WTC11 (cell line): Measurements from ENCODE around the gene SLC22A7. TPM values are rescaled to one million over a fixed set of nuclear protein-coding genes. Genes with fewer than 3 reads are reported as not detected.

Experiments used
- ATAC-seq: fragments of 200-7000 bp; cut with Tn5 transposase; 2 replicates; pipeline ENCODE4 v1.10.0; 2021; ENCODE audit warnings: mild to moderate bottlenecking, moderate library complexity
- CTCF ChIA-PET: fragments of 300-600 bp; sonication (Branson Sonifier 250); formaldehyde crosslinking; loops from one replicate; lab custom pipeline; 2021; ENCODE audit warnings: antibody characterized with exemption; lab: Charles Lee
- POLR2A ChIA-PET: fragments of 350-600 bp; sonication (Branson Sonifier 250); formaldehyde crosslinking; loops from one replicate; lab custom pipeline; 2021; ENCODE audit warnings: antibody characterized with exemption; lab: Charles Lee
- DNase-seq: peaks from one replicate; pipeline ENCODE4 v3.0.0; 2021; ENCODE audit warnings: low spot score
- H3K27ac Mint-ChIP-seq: 2 replicates; pipeline ENCODE4 v1.8.0; 2021; ENCODE audit warnings: mixed read lengths
- H3K27me3 Mint-ChIP-seq: 2 replicates; pipeline ENCODE4 v1.8.0; 2021; ENCODE audit warnings: low read depth, mild to moderate bottlenecking, moderate library complexity, mixed read lengths
- H3K36me3 Mint-ChIP-seq: 2 replicates; pipeline ENCODE4 v1.8.0; 2021; ENCODE audit warnings: mixed read lengths
- H3K4me1 Mint-ChIP-seq: 2 replicates; pipeline ENCODE4 v1.8.0; 2022; ENCODE audit warnings: mixed read lengths
- H3K4me3 Mint-ChIP-seq: 2 replicates; pipeline ENCODE4 v1.8.0; 2021; ENCODE audit warnings: mild to moderate bottlenecking, moderate library complexity, mixed read lengths
- H3K9me3 Mint-ChIP-seq: 2 replicates; pipeline ENCODE4 v1.8.0; 2021; ENCODE audit warnings: mixed read lengths
- CBFB ChIP-seq: sonication (generic); formaldehyde crosslinking; IDR thresholded peaks from 2 replicates; pipeline ENCODE4 v1.8.1; 2022; ENCODE audit warnings: mild to moderate bottlenecking, low read depth, missing genetic modification reagents
- CTCF ChIP-seq: fragments of 200-600 bp; IDR thresholded peaks from 2 replicates; pipeline ENCODE4 v1.8.0; 2022; ENCODE audit warnings: antibody characterized with exemption
- EMX1 ChIP-seq: fragments of 250-450 bp; sonication (Bioruptor Pico); IDR thresholded peaks from 2 replicates; pipeline ENCODE4 v1.8.0; 2021; ENCODE audit warnings: mild to moderate bottlenecking
- FOXK1 ChIP-seq: sonication (generic); formaldehyde crosslinking; IDR thresholded peaks from 2 replicates; pipeline ENCODE4 v1.8.0; 2022; ENCODE audit warnings: mild to moderate bottlenecking, moderate library complexity, missing genetic modification reagents
- FOXP1 ChIP-seq: sonication (generic); formaldehyde crosslinking; IDR thresholded peaks from 2 replicates; pipeline ENCODE4 v1.8.0; 2022; ENCODE audit warnings: missing genetic modification reagents, mild to moderate bottlenecking, moderate library complexity, borderline replicate concordance
- NR2C2 ChIP-seq: sonication (generic); formaldehyde crosslinking; IDR thresholded peaks from 2 replicates; pipeline ENCODE4 v1.8.0; 2022; ENCODE audit warnings: mild to moderate bottlenecking, missing genetic modification reagents
- OVOL2 ChIP-seq: fragments of 250-450 bp; sonication (Bioruptor Pico); IDR thresholded peaks from 2 replicates; pipeline ENCODE4 v1.9.0; 2021; ENCODE audit warnings: mild to moderate bottlenecking, borderline replicate concordance
- PRDM15 ChIP-seq: sonication (generic); formaldehyde crosslinking; IDR thresholded peaks from 2 replicates; pipeline ENCODE4 v1.8.0; 2022; ENCODE audit warnings: missing genetic modification reagents
- RORB ChIP-seq: fragments of 250-450 bp; sonication (Bioruptor Pico); IDR thresholded peaks from 2 replicates; pipeline ENCODE4 v1.9.0; 2021; ENCODE audit warnings: mild to moderate bottlenecking
- SMAD4 ChIP-seq: sonication (generic); formaldehyde crosslinking; IDR thresholded peaks from 2 replicates; pipeline ENCODE4 v1.8.0; 2022; ENCODE audit warnings: mild to moderate bottlenecking, missing genetic modification reagents
- STAT6 ChIP-seq: sonication (generic); formaldehyde crosslinking; conservative IDR thresholded peaks from 2 replicates; pipeline ENCODE4 v1.8.1; 2023; ENCODE audit warnings: mild to moderate bottlenecking, low read depth, missing genetic modification reagents, moderate library complexity
- TEAD1 ChIP-seq: sonication (generic); formaldehyde crosslinking; IDR thresholded peaks from 2 replicates; pipeline ENCODE4 v1.8.0; 2022; ENCODE audit warnings: mild to moderate bottlenecking, missing genetic modification reagents
- ZBTB21 ChIP-seq: sonication (generic); formaldehyde crosslinking; IDR thresholded peaks from 2 replicates; pipeline ENCODE4 v1.8.1; 2023; ENCODE audit warnings: mild to moderate bottlenecking, missing genetic modification reagents, borderline replicate concordance
- ZBTB43 ChIP-seq: sonication (generic); formaldehyde crosslinking; IDR thresholded peaks from 2 replicates; pipeline ENCODE4 v1.8.1; 2023; ENCODE audit warnings: mild to moderate bottlenecking, missing genetic modification reagents
- ZNF512 ChIP-seq: sonication (generic); formaldehyde crosslinking; IDR thresholded peaks from 2 replicates; pipeline ENCODE4 v1.8.1; 2022; ENCODE audit warnings: missing genetic modification reagents, borderline replicate concordance
- total RNA-seq: library from RNA; stranded (reverse); gene quantifications from 3 replicates; pipeline ENCODE4 v1.2.3, GENCODE V29; 2021
- TF ChIP-seq, protein P1 (sequence below): sonication (generic); formaldehyde crosslinking; IDR thresholded peaks from 2 replicates; pipeline ENCODE4 v1.8.0; 2022; ENCODE audit warnings: mild to moderate bottlenecking, missing genetic modification reagents
- TF ChIP-seq, protein P2 (sequence below): fragments of 250-450 bp; sonication (Bioruptor Pico); IDR thresholded peaks from 2 replicates; pipeline ENCODE4 v1.9.0; 2021; ENCODE audit warnings: mild to moderate bottlenecking
- TF ChIP-seq, protein P3 (sequence below): sonication (generic); formaldehyde crosslinking; IDR thresholded peaks from 2 replicates; pipeline ENCODE4 v1.8.1; 2023; ENCODE audit warnings: mild to moderate bottlenecking, missing genetic modification reagents, moderate library complexity

SLC22A7 gene
- total RNA-seq, 1 experiment from 2014 or later: not detected

DNA sequence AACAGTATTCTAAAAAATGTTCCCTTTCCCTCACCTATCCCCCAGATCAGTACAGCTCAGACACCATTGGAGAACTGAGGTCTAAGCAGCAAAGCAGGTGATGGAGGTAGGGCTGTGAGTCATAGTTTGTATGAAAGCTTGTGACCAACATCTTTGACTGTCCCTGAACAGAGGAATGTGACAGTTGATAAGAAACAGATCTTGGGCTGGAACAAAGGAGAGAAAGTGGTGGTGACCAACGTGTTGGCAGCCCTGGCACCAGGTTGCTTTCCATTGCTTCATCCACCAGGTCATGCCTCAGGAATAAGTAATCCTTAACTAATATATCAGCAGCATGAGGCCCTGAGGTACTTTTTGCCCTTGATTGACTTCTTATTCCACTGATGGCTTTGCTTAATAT, 30.5 kb downstream of the SLC22A7 start (continued):
- TF ChIP-seq, protein P1, sequence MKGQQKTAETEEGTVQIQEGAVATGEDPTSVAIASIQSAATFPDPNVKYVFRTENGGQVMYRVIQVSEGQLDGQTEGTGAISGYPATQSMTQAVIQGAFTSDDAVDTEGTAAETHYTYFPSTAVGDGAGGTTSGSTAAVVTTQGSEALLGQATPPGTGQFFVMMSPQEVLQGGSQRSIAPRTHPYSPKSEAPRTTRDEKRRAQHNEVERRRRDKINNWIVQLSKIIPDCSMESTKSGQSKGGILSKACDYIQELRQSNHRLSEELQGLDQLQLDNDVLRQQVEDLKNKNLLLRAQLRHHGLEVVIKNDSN (CRISPR knock-in tag): no peak
- TF ChIP-seq ZBTB21: no peak
- TF ChIP-seq CTCF: no peak
- TF ChIP-seq FOXP1 (CRISPR knock-in tag): no peak
- TF ChIP-seq EMX1 (CRISPR knock-in tag): no peak

- CTCF ChIA-PET: interaction anchor here (0.8 to 1.4 kb wide), 3 partner anchors 23 to 63 kb away, joined by 3 read pairs; partner anchors contain the start of gene CRIP3
- H3K4me1 Mint-ChIP-seq: 0 out of 2 replicates have a peak, but pooled peaks cover 4% of the 10 kb centered on the region
- no peak overlapping the region for H3K4me3 Mint-ChIP-seq
- H3K27me3 Mint-ChIP-seq: no peaks in the 10 kb centered on the region; the same call in 1 of the 2 replicates
- no peak overlapping the region for H3K27ac Mint-ChIP-seq
- TF ChIP-seq FOXK1 (no peak), ZBTB43 (CRISPR knock-in tag) (no peak), FOXP1 (CRISPR knock-in tag) (no peak), CBFB (no peak), SMAD4 (CRISPR knock-in tag) (no peak), TEAD1 (CRISPR knock-in tag) (no peak), NR2C2 (CRISPR knock-in tag) (no peak), ZNF512 (CRISPR knock-in tag) (no peak), OVOL2 (CRISPR knock-in tag) (no peak), PRDM15 (CRISPR knock-in tag) (no peak), RORB (no peak), STAT6 (no peak)
- TF ChIP-seq, protein P2, sequence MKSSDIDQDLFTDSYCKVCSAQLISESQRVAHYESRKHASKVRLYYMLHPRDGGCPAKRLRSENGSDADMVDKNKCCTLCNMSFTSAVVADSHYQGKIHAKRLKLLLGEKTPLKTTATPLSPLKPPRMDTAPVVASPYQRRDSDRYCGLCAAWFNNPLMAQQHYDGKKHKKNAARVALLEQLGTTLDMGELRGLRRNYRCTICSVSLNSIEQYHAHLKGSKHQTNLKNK (CRISPR knock-in tag): no peak
- TF ChIP-seq, protein P3, sequence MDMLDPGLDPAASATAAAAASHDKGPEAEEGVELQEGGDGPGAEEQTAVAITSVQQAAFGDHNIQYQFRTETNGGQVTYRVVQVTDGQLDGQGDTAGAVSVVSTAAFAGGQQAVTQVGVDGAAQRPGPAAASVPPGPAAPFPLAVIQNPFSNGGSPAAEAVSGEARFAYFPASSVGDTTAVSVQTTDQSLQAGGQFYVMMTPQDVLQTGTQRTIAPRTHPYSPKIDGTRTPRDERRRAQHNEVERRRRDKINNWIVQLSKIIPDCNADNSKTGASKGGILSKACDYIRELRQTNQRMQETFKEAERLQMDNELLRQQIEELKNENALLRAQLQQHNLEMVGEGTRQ: no peak
- TF ChIP-seq, all 79 proteins: peak for 0
- DNase-seq (no peak), ATAC-seq (no peak)
- Mint-ChIP-seq H3K9me3 (no peaks in the 10 kb centered on the region), H3K36me3 (no peaks in the 10 kb centered on the region)
- POLR2A ChIA-PET: interaction anchor here (0.5 kb wide), 1 partner anchor 62 kb away, joined by 3 read pairs; no protein-coding TSS in a partner anchor
Observed at GRCh38 chr6:43331470-43331869, 33.4 kb downstream of the SLC22A7 start.
